ENCODE data around the gene ARHGAP8.

Gene ARHGAP8

DNA sequence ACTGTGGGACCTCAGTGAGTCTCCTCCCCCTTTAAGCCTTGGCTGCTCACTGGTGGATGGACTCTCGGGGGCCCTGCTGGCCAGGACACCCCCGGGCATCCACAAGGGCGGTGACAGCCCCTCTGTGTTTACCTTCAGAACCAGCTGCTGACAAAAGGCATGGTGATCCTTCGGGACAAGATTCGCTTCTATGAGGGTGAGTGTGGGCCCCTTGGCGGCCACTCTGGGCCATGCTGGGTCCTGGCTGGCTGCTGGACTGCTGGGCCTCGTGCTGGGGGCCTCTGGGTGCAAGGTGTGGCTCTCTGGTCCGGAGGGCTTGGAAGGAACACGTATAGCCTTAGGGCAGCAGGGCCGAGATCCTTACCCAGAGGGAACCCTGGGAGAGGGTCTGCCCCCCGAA is 25.9 kb upstream of the ARHGAP8 start:
- no peak for DNase-seq (ENCODE audit: low spot score)

- DNase-seq (ENCODE audit: low spot score) = no peak
Observed at GRCh38 chr22:44727148-44727547, 25.2 kb upstream of the ARHGAP8 start.

GRCh38 chr22:44727709-44728108 is 24.7 kb upstream of the ARHGAP8 start:
- DNase-seq (ENCODE audit: low spot score) = no peak

DNA sequence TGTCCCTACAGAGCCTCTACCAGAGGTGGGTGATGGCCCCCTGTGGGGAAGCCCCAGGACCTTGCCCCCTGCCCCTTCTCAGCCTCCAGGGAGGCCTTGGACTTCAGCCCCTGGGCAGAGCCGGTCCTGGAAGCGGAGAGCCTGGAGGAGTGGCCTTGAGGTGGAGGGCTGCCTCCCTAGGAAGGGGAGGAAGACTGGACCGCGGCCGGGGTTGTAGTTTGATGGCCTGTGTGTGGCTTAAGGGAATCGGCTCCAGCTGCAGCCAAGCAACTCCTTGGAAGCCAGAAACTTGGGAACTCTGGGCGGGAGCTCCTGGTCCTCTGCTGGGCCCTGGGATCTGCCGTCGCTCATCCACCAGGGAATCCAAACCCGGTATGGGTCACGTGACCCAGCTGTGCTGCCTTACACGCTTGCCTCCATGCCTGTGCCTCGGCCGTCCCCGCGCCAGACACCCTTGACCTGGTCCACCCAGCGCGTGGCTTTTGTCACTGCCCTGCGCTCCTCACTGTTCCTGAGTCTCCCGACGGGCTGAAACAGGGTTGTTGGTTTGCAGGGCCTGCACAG is 23.5 kb upstream of the ARHGAP8 start:
- no peak for DNase-seq (ENCODE audit: low spot score)

DNA sequence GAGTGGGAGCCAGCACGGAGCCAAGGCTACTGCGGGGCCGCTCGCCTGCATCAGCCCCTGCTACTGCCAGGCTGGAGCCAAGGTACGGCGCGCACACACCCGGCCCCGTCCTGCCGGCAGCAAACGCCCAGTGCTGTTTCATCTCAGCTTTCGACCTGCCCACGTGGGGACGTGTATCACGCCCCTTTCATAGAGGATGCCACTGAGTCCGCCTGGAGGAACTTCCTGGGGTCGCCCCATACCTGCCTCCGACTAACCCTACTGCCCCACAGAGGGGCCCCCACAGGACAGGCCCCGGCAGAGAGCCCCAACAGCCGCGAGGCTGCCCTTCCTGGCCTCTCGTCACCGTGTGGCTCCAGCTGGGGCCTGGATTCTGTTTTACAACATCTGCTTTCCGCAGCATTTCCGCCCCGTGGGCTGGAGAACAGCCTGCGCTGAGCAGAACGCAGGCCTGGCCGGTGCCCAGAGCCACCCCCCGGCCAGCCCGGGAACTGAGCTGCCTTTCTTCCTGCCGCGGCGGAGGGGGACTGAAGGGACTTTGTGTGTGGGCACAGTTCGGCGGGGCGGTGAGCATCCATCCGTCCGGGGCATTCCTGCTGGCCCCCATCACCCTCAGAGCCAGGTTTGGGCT is 22.9 kb upstream of the ARHGAP8 start:
- DNase-seq (ENCODE audit: low spot score) = no peak

DNA sequence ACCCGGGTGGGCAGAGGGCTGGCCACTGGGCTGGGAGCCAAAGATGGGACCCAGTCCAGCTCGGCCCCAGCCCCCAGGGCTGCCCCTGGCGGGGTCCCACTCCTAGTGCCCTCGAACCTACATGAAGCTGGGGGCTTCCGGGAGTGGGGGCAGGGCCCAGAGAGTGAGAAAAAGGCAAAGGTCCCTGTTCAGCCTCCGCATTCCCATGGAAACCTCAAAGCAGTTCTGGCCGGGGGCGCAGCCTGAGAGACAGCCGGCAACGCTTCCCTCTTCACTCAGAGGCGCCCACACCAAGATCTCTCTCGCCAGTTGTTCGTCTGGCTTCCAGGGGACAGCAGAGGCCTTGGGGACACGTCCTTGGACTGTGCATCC is 22.4 kb upstream of the ARHGAP8 start:
- DNase-seq (ENCODE audit: low spot score) = no peak

DNA sequence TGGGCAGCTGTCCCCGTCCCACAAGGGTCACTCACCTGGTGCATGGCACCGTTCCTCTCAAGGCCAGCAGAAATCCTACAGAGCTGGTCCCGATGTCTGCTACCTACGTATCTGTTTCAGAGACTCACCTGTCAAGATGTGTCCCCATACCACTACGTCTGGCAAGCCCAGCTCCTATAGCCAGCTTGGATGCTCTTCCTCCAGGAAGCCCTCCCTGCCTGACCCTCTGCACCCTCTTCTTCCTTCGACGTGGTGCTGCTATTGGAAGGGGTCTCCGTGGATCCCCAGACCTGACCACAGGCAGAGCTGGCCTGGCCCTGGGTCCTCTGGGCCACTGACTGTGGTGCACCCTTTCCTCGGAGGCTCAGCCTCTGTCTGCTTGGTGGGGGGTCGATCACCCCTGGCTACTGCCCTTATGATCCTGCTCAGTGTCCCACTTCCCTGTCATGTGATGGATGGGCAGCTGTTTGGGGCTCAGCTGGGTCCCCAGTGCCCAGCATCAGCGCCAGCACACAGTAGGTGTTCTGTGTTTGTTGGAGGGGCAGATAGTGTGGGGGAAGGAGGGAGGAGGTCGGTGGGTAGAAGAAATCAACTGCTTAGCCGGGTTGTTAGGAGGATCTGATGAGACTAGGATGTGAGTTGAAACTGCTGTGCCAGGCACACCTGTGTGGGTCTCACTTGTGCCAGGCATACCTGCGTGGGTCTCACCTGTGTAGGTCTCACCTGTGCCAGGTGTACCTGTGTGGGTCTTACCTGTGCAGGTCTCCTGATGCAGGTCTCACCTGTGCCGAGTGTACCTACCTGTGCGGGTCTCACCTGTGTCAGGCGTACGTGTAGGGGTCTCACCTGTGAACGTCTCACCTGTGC is 21.7 kb upstream of the ARHGAP8 start:
- no peak for DNase-seq (ENCODE audit: low spot score)

DNA sequence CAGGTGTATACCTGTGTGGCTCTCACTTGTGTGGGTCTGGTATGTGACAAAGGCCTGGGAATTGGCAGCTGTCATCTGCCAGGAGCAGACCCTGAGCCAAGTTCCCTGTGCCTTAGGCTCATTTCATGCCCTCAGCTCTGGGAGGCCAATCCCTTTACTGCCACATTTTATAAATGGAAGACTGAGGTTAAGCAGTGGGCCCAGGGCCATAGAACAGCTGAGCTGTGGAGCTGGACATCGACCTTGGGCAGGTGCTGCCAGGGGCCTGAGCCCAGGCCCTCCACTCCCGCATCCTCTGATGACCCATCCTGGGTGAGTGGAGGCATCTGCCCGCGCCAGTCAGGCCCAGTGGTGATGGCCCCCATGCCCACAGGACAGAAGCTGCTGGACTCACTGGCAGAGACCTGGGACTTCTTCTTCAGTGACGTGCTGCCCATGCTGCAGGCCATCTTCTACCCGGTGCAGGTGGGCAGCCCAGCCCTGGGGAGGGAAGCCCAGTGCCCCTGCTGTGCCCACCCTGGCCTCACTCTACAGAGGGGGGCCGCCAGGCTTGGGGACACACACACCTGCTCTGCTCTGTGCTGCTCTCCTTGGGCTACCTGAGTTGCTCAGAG is 20.9 kb upstream of the ARHGAP8 start:
- no peak for DNase-seq (ENCODE audit: low spot score)

DNA sequence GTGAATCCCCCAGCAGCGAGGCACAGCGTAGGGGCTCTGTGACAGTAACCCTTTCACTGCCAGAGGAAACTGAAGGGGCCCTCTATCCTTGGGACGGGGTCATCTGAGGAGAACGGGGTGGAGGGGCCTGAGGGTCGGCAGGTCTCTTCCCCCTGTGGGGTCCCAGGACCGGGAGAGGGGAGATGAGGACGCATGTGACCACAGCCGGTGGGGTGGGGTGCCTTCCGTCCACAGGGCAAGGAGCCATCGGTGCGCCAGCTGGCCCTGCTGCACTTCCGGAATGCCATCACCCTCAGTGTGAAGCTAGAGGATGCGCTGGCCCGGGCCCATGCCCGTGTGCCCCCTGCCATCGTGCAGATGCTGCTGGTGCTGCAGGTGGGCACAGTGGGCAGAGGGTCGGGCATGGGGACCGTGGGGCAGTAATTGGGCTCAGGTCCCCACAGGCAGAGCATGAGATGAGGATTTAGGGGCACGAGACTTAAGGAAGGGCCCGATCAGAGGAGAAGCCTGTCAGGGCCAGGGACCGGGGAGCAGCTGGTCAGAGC is 20.3 kb upstream of the ARHGAP8 start:
- no peak for DNase-seq (ENCODE audit: low spot score)

GRCh38 chr22:44732661-44733060 is 19.7 kb upstream of the ARHGAP8 start:
- no peak for DNase-seq (ENCODE audit: low spot score)

DNA sequence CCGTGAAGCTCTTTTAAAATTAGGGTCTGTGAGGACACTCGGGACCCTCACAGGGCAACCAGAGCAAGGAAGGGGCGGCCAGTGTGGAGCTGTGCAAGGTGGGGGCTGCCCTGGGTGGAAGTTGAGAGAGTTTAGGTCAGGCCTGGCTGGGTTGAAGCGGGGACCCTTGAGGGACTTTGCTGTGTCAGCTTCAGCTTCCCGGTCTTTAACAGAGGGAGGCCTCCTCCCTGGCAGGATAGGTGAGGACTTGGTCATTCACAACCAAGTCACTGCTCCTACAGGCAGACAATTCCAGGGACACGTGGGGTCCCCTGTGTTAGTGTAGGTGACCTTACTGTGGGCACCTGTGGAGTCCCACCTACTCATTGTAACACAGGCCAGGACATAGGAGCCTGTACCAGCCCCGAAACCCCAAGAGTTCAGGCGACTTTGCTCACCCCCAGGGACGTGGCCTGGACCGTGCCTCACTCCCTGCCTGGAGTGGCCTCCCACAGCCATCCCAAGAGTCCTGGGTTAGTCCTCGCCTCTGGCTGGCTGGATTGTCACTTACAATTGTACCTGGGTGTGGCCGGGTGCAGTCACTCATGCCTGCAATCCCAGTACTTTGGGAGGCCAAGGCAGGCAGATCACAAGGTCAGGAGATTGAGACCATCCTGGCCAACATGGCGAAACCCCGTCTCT is 18.8 kb upstream of the ARHGAP8 start:
- DNase-seq (ENCODE audit: low spot score) = no peak

DNA sequence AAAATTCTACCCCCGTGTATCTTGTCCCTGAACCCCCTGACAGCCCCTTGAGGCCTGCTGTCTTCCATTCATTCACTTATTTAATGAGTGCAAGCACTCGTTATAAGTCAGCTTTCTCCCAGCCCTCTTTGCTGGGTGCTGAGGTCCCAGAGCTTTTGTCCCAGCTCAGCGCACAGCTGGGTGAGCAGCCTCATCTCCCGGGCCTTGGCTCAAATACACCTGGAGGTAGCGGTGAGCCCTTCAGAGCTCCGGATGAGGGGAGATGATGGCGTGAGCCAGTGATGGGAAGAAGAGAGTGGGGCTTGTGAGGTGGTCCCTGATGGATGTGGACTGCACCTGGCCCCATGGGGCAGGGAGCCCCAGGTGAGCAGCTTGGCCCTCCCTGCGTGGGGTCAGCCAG is 18.1 kb upstream of the ARHGAP8 start:
- no peak for DNase-seq (ENCODE audit: low spot score)

DNA sequence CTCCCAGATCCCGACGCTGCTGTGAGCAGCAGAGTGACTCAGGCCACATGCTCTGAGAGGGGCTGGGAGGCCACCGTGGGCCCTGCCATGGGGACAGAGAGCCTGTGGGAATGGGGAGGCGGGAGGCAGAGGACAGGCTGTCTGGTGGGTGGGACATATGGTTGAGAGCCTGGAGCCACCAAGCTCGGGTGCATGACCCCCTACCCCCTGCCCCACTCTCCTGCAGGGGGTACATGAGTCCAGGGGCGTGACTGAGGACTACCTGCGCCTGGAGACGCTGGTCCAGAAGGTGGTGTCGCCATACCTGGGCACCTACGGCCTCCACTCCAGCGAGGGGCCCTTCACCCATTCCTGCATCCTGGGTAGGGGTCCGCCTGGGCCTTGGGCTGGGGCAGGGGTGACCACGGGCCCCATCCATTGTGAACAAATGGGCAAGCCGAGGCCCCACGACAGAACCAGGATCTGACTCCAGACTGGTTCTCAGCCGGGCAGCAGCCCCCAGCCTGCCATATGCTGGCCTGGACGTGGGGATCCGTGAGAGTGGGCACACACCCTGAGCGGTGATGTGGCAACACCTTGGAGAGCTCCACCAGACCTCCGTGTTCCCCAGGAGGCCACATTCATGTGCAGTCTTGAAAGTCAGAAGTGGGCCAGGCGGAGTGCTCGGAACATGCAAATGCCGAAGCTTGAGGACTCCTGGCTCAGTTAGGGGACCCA is 17.4 kb upstream of the ARHGAP8 start:
- DNase-seq (ENCODE audit: low spot score) = no peak

- DNase-seq (ENCODE audit: low spot score) = peak; percentile 78
Observed at GRCh38 chr22:44735518-44736428, 16.6 kb upstream of the ARHGAP8 start.

DNA sequence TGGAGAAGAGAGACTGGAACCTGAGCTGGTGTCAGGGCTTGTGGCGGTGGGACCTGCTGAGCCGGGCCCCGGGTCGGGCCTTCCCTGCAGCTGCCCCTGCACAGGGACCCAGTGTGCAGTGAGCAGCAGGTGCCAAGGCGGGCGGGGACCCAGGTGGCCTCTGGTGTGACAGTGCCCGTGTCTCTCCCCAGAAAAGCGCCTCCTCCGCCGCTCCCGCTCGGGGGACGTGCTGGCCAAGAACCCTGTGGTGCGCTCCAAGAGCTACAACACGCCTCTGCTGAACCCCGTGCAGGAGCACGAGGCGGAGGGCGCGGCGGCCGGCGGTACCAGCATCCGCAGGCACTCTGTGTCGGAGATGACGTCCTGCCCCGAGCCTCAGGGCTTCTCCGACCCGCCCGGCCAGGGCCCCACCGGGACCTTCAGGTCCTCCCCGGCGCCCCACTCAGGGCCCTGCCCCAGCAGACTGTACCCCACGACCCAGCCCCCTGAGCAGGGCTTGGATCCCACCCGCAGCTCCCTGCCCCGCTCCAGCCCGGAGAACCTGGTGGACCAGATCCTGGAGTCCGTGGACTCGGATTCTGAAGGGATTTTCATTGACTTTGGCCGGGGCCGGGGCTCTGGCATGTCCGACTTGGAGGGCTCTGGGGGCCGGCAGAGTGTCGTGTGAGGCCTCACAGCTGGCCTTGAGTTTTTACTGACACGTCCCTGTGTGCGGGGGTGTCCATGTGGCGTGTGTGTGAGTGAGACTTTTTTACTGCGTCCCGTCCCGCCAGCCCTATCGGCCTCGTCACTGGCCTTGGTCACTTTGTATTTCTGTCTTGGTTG is 15.6 kb upstream of the ARHGAP8 start:
- no peak for DNase-seq (ENCODE audit: low spot score)

- no peak for DNase-seq (ENCODE audit: low spot score)
Observed at GRCh38 chr22:44737406-44738346, 14.7 kb upstream of the ARHGAP8 start.

DNA sequence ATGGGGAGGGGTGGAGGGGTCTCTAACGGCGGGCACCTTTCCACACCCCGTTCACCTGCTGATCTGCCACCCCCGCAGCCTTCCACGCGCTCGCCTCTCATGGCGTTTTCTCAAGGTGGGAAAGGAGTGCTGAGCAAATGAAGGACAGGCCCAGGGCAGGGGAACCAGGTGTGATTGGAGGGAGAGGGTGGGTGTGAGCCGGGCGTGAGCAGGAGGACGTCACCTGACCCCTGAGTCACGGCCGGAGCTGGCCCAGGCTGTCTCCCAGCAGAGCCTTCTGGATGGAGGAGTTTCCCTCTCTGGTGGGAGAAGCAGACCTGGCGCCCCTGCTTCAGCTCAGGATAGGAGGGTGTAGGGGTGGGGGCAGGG is 14.0 kb upstream of the ARHGAP8 start:
- no peak for DNase-seq (ENCODE audit: low spot score)

- no peak for DNase-seq (ENCODE audit: low spot score)
Observed at GRCh38 chr22:44739024-44739423, 13.4 kb upstream of the ARHGAP8 start.
